WTC11 (cell line): ENCODE measurements around the gene GJC1.

Source experiments
- CBFB ChIP-seq: sonication (generic); formaldehyde crosslinking; IDR thresholded peaks from 2 replicates; pipeline ENCODE4 v1.8.1; 2022; ENCODE audit warnings: mild to moderate bottlenecking, low read depth, missing genetic modification reagents
- CTCF ChIP-seq: fragments of 200-600 bp; IDR thresholded peaks from 2 replicates; pipeline ENCODE4 v1.8.0; 2022; ENCODE audit warnings: antibody characterized with exemption
- FOXJ3 ChIP-seq: sonication (generic); formaldehyde crosslinking; IDR thresholded peaks from 2 replicates; pipeline ENCODE4 v1.9.0; 2021; ENCODE audit warnings: missing genetic modification reagents, mild to moderate bottlenecking, borderline replicate concordance
- MAX ChIP-seq: sonication (generic); formaldehyde crosslinking; IDR thresholded peaks from 2 replicates; pipeline ENCODE4 v1.8.0; 2022; ENCODE audit warnings: mild to moderate bottlenecking, missing genetic modification reagents
- NFATC4 ChIP-seq: fragments of 250-450 bp; sonication (Bioruptor Pico); IDR thresholded peaks from 2 replicates; pipeline ENCODE4 v1.9.0; 2021; ENCODE audit warnings: mild to moderate bottlenecking
- NR2C2 ChIP-seq: sonication (generic); formaldehyde crosslinking; IDR thresholded peaks from 2 replicates; pipeline ENCODE4 v1.8.0; 2022; ENCODE audit warnings: mild to moderate bottlenecking, missing genetic modification reagents
- TEAD4 ChIP-seq: sonication (generic); formaldehyde crosslinking; IDR thresholded peaks from 2 replicates; pipeline ENCODE4 v1.8.0; 2022; ENCODE audit warnings: mild to moderate bottlenecking, missing genetic modification reagents
- TP53 ChIP-seq: sonication (generic); formaldehyde crosslinking; IDR thresholded peaks from 2 replicates; pipeline ENCODE4 v1.8.1; 2023; ENCODE audit warnings: mild to moderate bottlenecking, missing genetic modification reagents
- USF1 ChIP-seq: sonication (generic); formaldehyde crosslinking; IDR thresholded peaks from 2 replicates; pipeline ENCODE4 v1.8.0; 2022; ENCODE audit warnings: mild to moderate bottlenecking, missing genetic modification reagents

- TF ChIP-seq CTCF (no peak), CBFB (CRISPR knock-in tag) (no peak), NFATC4 (CRISPR knock-in tag) (no peak), TP53 (CRISPR knock-in tag) (no peak), USF1 (no peak), FOXJ3 (no peak), TEAD4 (CRISPR knock-in tag) (no peak), NR2C2 (no peak), MAX (CRISPR knock-in tag) (no peak)
Measured at GRCh38 chr17:44749076-44749979, 80.8 kb downstream of the GJC1 start.
